Psoas muscle (tissue), 8 donors: ENCODE results near the gene DNAJC30. TPM values are rescaled to one million over a fixed set of nuclear protein-coding genes. Genes with fewer than 3 reads are reported as not detected.

Source experiments
- ATAC-seq, 4 donors: fragments of 200-7000 bp; cut with Tn5 transposase; one replicate each; pipeline ENCODE4 v1.9.1; 2020; ENCODE audit warnings: moderate library complexity in 3 of 4, mild to moderate bottlenecking in 2 of 4
- DNase-seq, 2 donors: peaks; one replicate each; pipeline ENCODE4 v3.0.0-alpha.2; 2020
- H3K27ac ChIP-seq: fragments of 200-600 bp; one replicate; pipeline ENCODE4 v1.8.0; 2022
- H3K27me3 ChIP-seq, 3 donors: fragments of 200-600 bp in 1 of 3; one replicate each; pipeline versions ENCODE4 v1.6.1 to v1.8.0; 2013 to 2022; ENCODE audit warnings: low read length in 2 of 3, mild to moderate bottlenecking in 2 of 3, moderate library complexity in 1 of 3; ENCODE audit not compliant: insufficient read depth in 3 of 3
- H3K36me3 ChIP-seq, 2 donors: fragments of 200-600 bp in 1 of 2; one replicate each; pipeline versions ENCODE4 v1.6.1 to v1.8.0; 2013 to 2022; ENCODE audit warnings: low read depth in 1 of 2, mild to moderate bottlenecking in 1 of 2, moderate library complexity in 1 of 2; ENCODE audit not compliant: insufficient read depth in 1 of 2
- H3K4me1 ChIP-seq: fragments of 200-600 bp; one replicate; pipeline ENCODE4 v1.8.0; 2022
- H3K4me3 ChIP-seq: fragments of 200-600 bp; one replicate; pipeline ENCODE4 v1.8.0; 2022; ENCODE audit warnings: mild to moderate bottlenecking
- H3K9me3 ChIP-seq: fragments of 200-600 bp; one replicate; pipeline ENCODE4 v1.8.0; 2022
- CTCF ChIP-seq: fragments of 200-600 bp; IDR thresholded peaks from one replicate; pipeline ENCODE4 v1.8.0; 2022; ENCODE audit warnings: antibody characterized with exemption
- WGBS, 3 donors: extraction: QIAGEN DNeasy Blood & Tissue Kit; methylation state at CpG; one replicate each; pipeline versions ENCODE4 v1.1.6 to v1.1.7; 2013; 5-methylcytosine and 5-hydroxymethylcytosine counted together
- intact Hi-C, 2 donors: fragments of 100-400 bp; cut with DNase I; formaldehyde crosslinking; loops; one replicate each; pipeline versions ENCODE4 v1.11.0 to v1.14.2; 2022
- polyA plus RNA-seq, 3 donors: library from polyadenylated mRNA; stranded (reverse); fragments of 200-250 nt; gene quantifications; one replicate each; pipeline ENCODE4 v1.2.3, GENCODE V29; 2013
- total RNA-seq, 4 donors: library from RNA; stranded (reverse); fragmentation: NEBNext Ultra II Directional in 2 of 4; extraction: Animal tissue kit (Norgen Biotek cat#: 25700) in 2 of 4; gene quantifications; one replicate each; pipeline versions ENCODE4 v1.2.1 to v1.2.4, GENCODE V29; 2021 to 2023
- donor health status: healthy with polysubstance abuse.
- donor health status: DM: no; HTN: no; CAD: no; lungs with moderate emphysema.
- donor health status: Bipolar disorder and iron deficiency.
- donor health status: healthy.
- donor health status: DM: yes; HTN: yes; CAD: no.
- donor health status: DM: no; HTN: no; CAD: no.
- donor health status: DM: no; HTN: no; CAD: no.
- donor health status: DM: yes; HTN: yes; CAD: no.

The DNAJC30 gene
- total and polyA plus RNA-seq, 7 donors = 4.3 to 13.9 (median 8.9) TPM

- ATAC-seq = no peak
- no peak for DNase-seq
- TF ChIP-seq CTCF = no peak
- WGBS, 3 donors = 74 to 88% (median 78%) methylated on average over 7 of the region's 7 CpGs
- Histone ChIP-seq H3K9me3 (no peaks in the 10 kb centered on the region), H3K4me1 (peaks cover 4% of the 10 kb centered on the region), H3K4me3 (no peak overlapping the region), H3K27ac (no peak overlapping the region), H3K36me3 (no peaks in the 10 kb centered on the region), H3K27me3 (peaks cover 0 to 35% (median 18%) of the 10 kb centered on the region in 3 donors)
- intact Hi-C loops = no loop called here
Observed at GRCh38 chr7:73633323-73633722, 49.9 kb downstream of the DNAJC30 start.

- H3K4me1 ChIP-seq = peaks cover 4% of the 10 kb centered on the region
- ATAC-seq (no peak), DNase-seq (no peak)
- H3K36me3 ChIP-seq = no peaks in the 10 kb centered on the region
- 11 to 43% (median 27%) methylated on average over 1 of the region's 1 CpG for WGBS, 3 donors
- intact Hi-C loops = no loop called here
- no peaks in the 10 kb centered on the region for H3K9me3 ChIP-seq
- no peak overlapping the region for H3K27ac ChIP-seq
- no peak overlapping the region for H3K4me3 ChIP-seq
- peaks cover 0 to 45% (median 15%) of the 10 kb centered on the region in 3 donors for H3K27me3 ChIP-seq
- no peak for TF ChIP-seq CTCF
Observed at GRCh38 chr7:73631558-73631957, 51.7 kb downstream of the DNAJC30 start.

Other genes with a start within 250 kb of the DNAJC30 start
- gene FZD9, start 249.7 kb downstream of the DNAJC30 start, total RNA-seq = 10 to 100 TPM in 2 of 4 donors, 1 to 10 TPM in 2; 4.0 to 10.7 (median 7.5) TPM
- 10 to 100 TPM in 2 of 3 donors, 1 to 10 TPM in 1; 10.0 to 20.9 (median 19.1) TPM for gene FZD9, start 249.7 kb downstream of the DNAJC30 start, polyA plus RNA-seq
- 10 to 100 TPM; 39.5 to 49.8 (median 42.3) TPM for gene BAZ1B, start 161.2 kb downstream of the DNAJC30 start, total RNA-seq
- 10 to 100 TPM; 15.7 to 50.6 (median 15.8) TPM for gene BAZ1B, start 161.2 kb downstream of the DNAJC30 start, polyA plus RNA-seq
- gene BCL7B, start 125.8 kb downstream of the DNAJC30 start, total RNA-seq = 10 to 100 TPM; 55.8 to 96.5 (median 88.1) TPM
- 100 to 1,000 TPM in 2 of 3 donors, 10 to 100 TPM in 1; 88.7 to 130 (median 105) TPM for gene BCL7B, start 125.8 kb downstream of the DNAJC30 start, polyA plus RNA-seq
- 10 to 100 TPM; 10.3 to 16.1 (median 11.8) TPM for gene TBL2, start 104.9 kb downstream of the DNAJC30 start, total RNA-seq
- 10 to 100 TPM in 1 of 3 donors, 1 to 10 TPM in 2; 8.1 to 15.0 (median 9.6) TPM for gene TBL2, start 104.9 kb downstream of the DNAJC30 start, polyA plus RNA-seq
- 10 to 100 TPM; 16.3 to 65.2 (median 27.6) TPM for gene MLXIPL, start 58.9 kb downstream of the DNAJC30 start, total RNA-seq
- gene MLXIPL, start 58.9 kb downstream of the DNAJC30 start, polyA plus RNA-seq = 10 to 100 TPM; 11.1 to 43.6 (median 14.1) TPM
- 1 to 10 TPM in 1 of 4 donors, under 1 TPM in 3; 0.18 to 1.1 (median 0.72) TPM for gene VPS37D, start 15.6 kb downstream of the DNAJC30 start, total RNA-seq
- gene VPS37D, start 15.6 kb downstream of the DNAJC30 start, polyA plus RNA-seq = under 1 TPM; 0.29 to 0.72 (median 0.42) TPM
- 10 to 100 TPM; 50.4 to 96.2 (median 83.4) TPM for gene BUD23, start 144 bp upstream of the DNAJC30 start, total RNA-seq
- 100 to 1,000 TPM; 106 to 155 (median 149) TPM for gene BUD23, start 144 bp upstream of the DNAJC30 start, polyA plus RNA-seq
- gene STX1A, start 36.2 kb upstream of the DNAJC30 start, total RNA-seq = 1 to 10 TPM; 1.9 to 3.6 (median 2.6) TPM
- 1 to 10 TPM; 2.3 to 5.4 (median 4.2) TPM for gene STX1A, start 36.2 kb upstream of the DNAJC30 start, polyA plus RNA-seq
- 10 to 100 TPM in 2 of 4 donors, 1 to 10 TPM in 2; 6.8 to 16.9 (median 11.5) TPM for gene ABHD11, start 55.3 kb upstream of the DNAJC30 start, total RNA-seq
- gene ABHD11, start 55.3 kb upstream of the DNAJC30 start, polyA plus RNA-seq = 10 to 100 TPM in 2 of 3 donors, 1 to 10 TPM in 1; 7.4 to 26.6 (median 14.1) TPM
- gene CLDN3, start 86.8 kb upstream of the DNAJC30 start, total RNA-seq = under 1 TPM in 1 of 4 donors, not detected in 3; 0.17 TPM
- under 1 TPM in 2 of 3 donors, not detected in 1; 0.04 to 0.16 TPM for gene CLDN3, start 86.8 kb upstream of the DNAJC30 start, polyA plus RNA-seq
- gene CLDN4, start 147.5 kb upstream of the DNAJC30 start, total RNA-seq = under 1 TPM in 2 of 4 donors, not detected in 2; 0.15 to 0.16 TPM
- under 1 TPM in 2 of 3 donors, not detected in 1; 0.10 to 0.16 TPM for gene CLDN4, start 147.5 kb upstream of the DNAJC30 start, polyA plus RNA-seq
- gene METTL27, start 159.1 kb upstream of the DNAJC30 start, total RNA-seq = under 1 TPM in 3 of 4 donors, not detected in 1; 0.24 to 0.84 (median 0.50) TPM
- gene METTL27, start 159.1 kb upstream of the DNAJC30 start, polyA plus RNA-seq = under 1 TPM; 0.09 to 0.21 (median 0.11) TPM
- not detected for gene TMEM270, start 177.7 kb upstream of the DNAJC30 start, total RNA-seq
- gene TMEM270, start 177.7 kb upstream of the DNAJC30 start, polyA plus RNA-seq = not detected